SU-DHL-6 (cell line): ENCODE results near the gene AXDND1.

Experiments used
- EZH2phosphoT487 ChIP-seq: fragments of 200-600 bp; sonication (generic), shearing (Covaris generic); conservative IDR thresholded peaks from 2 replicates; pipeline ENCODE4 v1.6.1; 2018; ENCODE audit warnings: mild to moderate bottlenecking, antibody characterized with exemption, low read length, moderate library complexity, mixed read lengths
- TF ChIP-seq, protein P1 (sequence below): fragments of 200-600 bp; sonication (generic); IDR thresholded peaks from one replicate; pipeline ENCODE4 v1.5.1; 2017; ENCODE audit warnings: antibody characterized with exemption, mild to moderate bottlenecking, low read length, moderate library complexity; ENCODE audit not compliant: insufficient read depth, poor library complexity, severe bottlenecking

DNA sequence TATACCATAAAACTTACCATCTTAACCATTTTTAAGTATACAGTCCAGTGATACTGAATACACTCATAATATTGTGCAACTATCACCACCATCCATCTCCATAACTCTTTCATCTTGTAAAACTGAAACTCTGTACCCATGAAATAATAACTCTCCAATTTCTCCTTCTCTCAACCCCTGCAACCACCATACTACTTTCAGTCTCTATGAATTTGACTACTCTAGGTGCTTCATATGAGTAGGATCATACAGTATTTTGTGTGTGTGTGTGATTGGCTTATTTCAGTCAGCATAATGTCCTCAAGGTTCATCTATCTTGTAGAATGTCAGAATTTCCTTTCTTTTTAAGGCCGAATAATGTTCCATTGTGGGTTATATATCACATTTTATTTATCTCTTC is 192.3 kb downstream of the AXDND1 start:
- TF ChIP-seq, protein P1, sequence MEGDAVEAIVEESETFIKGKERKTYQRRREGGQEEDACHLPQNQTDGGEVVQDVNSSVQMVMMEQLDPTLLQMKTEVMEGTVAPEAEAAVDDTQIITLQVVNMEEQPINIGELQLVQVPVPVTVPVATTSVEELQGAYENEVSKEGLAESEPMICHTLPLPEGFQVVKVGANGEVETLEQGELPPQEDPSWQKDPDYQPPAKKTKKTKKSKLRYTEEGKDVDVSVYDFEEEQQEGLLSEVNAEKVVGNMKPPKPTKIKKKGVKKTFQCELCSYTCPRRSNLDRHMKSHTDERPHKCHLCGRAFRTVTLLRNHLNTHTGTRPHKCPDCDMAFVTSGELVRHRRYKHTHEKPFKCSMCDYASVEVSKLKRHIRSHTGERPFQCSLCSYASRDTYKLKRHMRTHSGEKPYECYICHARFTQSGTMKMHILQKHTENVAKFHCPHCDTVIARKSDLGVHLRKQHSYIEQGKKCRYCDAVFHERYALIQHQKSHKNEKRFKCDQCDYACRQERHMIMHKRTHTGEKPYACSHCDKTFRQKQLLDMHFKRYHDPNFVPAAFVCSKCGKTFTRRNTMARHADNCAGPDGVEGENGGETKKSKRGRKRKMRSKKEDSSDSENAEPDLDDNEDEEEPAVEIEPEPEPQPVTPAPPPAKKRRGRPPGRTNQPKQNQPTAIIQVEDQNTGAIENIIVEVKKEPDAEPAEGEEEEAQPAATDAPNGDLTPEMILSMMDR = no peak
- no peak for TF ChIP-seq EZH2phosphoT487
